CD4-positive, alpha-beta T cell (primary cell): ENCODE data around the gene FBXO41. TPM values are rescaled to one million over a fixed set of nuclear protein-coding genes. Genes with fewer than 3 reads are reported as not detected.
A peak's percentile ranks its signal among the peaks of the same experiment; 100 is the strongest.

ENCODE experiments used
- ATAC-seq: fragments of 200-7000 bp; cut with Tn5 transposase; one replicate; pipeline ENCODE4 v1.10.0; 2022; ENCODE audit warnings: mild to moderate bottlenecking; ENCODE audit not compliant: poor library complexity
- CTCF ChIA-PET: fragments of 350-600 bp; sonication (Branson Sonifier 250); formaldehyde crosslinking; loops from one replicate; lab custom pipeline; 2021; ENCODE audit warnings: antibody characterized with exemption, inconsistent platforms; lab: Charles Lee
- POLR2A ChIA-PET: fragments of 350-600 bp; sonication (Branson Sonifier 250); formaldehyde crosslinking; loops from one replicate; lab custom pipeline; 2021; ENCODE audit warnings: antibody characterized with exemption, inconsistent platforms; lab: Charles Lee
- DNase-seq, 14 experiments: peaks; one replicate each; pipeline ENCODE4 v3.0.0-alpha.2; 2013 to 2020; ENCODE audit warnings: mixed read lengths in 2 of 14
- H3K27ac ChIP-seq, 2 donors: one replicate each; pipeline versions ENCODE4 v1.5.1 to v1.7.0; 2013; ENCODE audit warnings: low read length in 2 of 2, low read depth in 1 of 2, mild to moderate bottlenecking in 1 of 2
- H3K27me3 ChIP-seq, 2 experiments: 1 replicate in 1 of 2; 2 replicates in 1 of 2; pipeline versions ENCODE4 v1.6.1 to v1.7.0; 2013; ENCODE audit warnings: low read length in 2 of 2, control low read depth in 1 of 2, mild to moderate bottlenecking in 1 of 2, moderate library complexity in 1 of 2; ENCODE audit not compliant: insufficient read depth in 2 of 2, control insufficient read depth in 1 of 2
- H3K36me3 ChIP-seq: one replicate; pipeline ENCODE4 v1.6.1; 2013; ENCODE audit warnings: low read length, control low read depth; ENCODE audit not compliant: insufficient read depth
- H3K4me1 ChIP-seq: one replicate; pipeline ENCODE4 v1.6.1; 2013; ENCODE audit warnings: low read length, control low read depth; ENCODE audit not compliant: insufficient read depth
- H3K4me3 ChIP-seq: one replicate; pipeline ENCODE4 v1.5.1; 2013; ENCODE audit warnings: mild to moderate bottlenecking, low read length, moderate library complexity
- H3K9me3 ChIP-seq, 2 experiments: 1 replicate in 1 of 2; 2 replicates in 1 of 2; pipeline versions ENCODE4 v1.6.1 to v1.7.0; 2013; ENCODE audit warnings: low read length in 2 of 2, mild to moderate bottlenecking in 2 of 2, control low read depth in 1 of 2, moderate library complexity in 1 of 2; ENCODE audit not compliant: control insufficient read depth in 1 of 2, insufficient read depth in 1 of 2
- H3K27ac Mint-ChIP-seq: one replicate; pipeline ENCODE4 v1.8.0; 2020; ENCODE audit warnings: mixed read lengths
- H3K27me3 Mint-ChIP-seq: one replicate; pipeline ENCODE4 v1.8.0; 2021; ENCODE audit warnings: mixed read lengths
- H3K36me3 Mint-ChIP-seq: one replicate; pipeline ENCODE4 v1.8.0; 2021; ENCODE audit warnings: low read depth, mixed read lengths
- H3K4me1 Mint-ChIP-seq: one replicate; pipeline ENCODE4 v1.8.0; 2021; ENCODE audit warnings: low read depth, mixed read lengths
- H3K4me3 Mint-ChIP-seq: one replicate; pipeline ENCODE4 v1.8.0; 2020; ENCODE audit warnings: mild to moderate bottlenecking, mixed read lengths
- H3K9me3 Mint-ChIP-seq: one replicate; pipeline ENCODE4 v1.8.0; 2020; ENCODE audit warnings: mixed read lengths
- intact Hi-C, 2 experiments: fragments of 100-400 bp; cut with DNase I in 1 of 2; cut with micrococcal nuclease in 1 of 2; formaldehyde crosslinking; loops; one replicate each; pipeline versions ENCODE4 v1.15.1 to v1.9.0; 2023 to 2025; cut with DNase I, micrococcal nuclease
- total RNA-seq, 174 experiments: library from RNA in 2 of 174; stranded (reverse) in 2 of 174; gene quantifications; one replicate each; pipeline ENCODE4 v1.2.3 and lab custom pipeline; 2021 to 2026
- TF ChIP-seq, protein P1 (sequence below): fragments of 200-600 bp; IDR thresholded peaks from one replicate; pipeline ENCODE4 v1.8.0; 2022; ENCODE audit warnings: antibody characterized with exemption, mild to moderate bottlenecking

FBXO41 gene
- total RNA-seq, 2 experiments from 2014 or later, result 14.0 to 16.0 TPM

DNA sequence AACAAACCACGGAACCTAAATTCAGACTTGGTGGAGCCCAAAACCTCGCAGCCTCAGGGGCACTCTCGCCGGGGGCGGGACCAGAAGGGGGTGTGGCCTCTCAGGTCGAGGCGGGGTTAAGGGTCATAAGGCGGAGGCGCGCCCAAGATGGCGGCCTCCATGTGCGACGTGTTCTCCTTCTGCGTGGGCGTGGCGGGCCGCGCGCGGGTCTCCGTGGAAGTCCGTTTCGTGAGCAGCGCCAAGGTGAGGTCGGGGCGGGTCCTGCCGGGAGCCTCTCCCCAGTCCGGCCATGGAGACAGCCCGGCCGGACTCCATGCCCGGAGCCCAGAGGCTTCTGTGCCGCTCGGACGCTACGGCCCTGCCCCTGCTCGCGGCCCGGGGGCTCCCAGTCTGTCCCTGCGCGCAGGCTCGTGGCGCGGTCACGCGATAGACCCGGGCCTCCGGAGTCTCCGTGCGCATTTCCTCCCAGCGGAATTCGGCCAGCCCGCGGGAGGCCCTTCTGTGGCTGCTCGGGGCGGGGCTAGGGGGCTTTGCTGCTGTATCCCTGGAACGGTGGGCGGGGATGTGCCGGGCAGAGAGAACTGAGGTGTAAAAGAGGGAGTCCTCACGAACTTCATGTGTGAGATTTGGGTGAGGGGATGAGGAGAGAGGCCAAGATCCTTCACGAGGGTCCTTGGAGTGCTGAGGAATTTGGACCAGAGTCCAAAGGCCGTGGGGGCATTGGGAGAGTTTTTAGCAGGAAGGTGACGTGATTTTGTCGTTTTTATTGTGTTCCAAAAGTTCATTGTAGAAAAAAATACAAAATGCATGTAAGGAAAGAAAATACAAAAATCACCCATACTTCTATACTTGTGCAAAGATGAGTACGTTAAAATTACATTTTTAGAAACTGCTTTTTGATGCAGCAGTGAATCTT lies 69.9 kb downstream of the FBXO41 start, which contains the start of gene SMYD5:
Gene SMYD5 (plus strand): TSS at position 126 of the 916 bp plus-strand sequence. CDS start 22 bp downstream, at position 148.
- peak within 1 kb of the TSS; percentile 76 for H3K4me3 ChIP-seq
- no peaks in the 10 kb centered on the region for H3K9me3 Mint-ChIP-seq
- peaks cover 10% of the 10 kb centered on the region for H3K27me3 Mint-ChIP-seq
- H3K27ac ChIP-seq, result peak within 1 kb of the TSS; percentile 40 to 49
- peaks cover 37% of the 10 kb centered on the region for H3K4me1 Mint-ChIP-seq
- TF ChIP-seq, protein P1, sequence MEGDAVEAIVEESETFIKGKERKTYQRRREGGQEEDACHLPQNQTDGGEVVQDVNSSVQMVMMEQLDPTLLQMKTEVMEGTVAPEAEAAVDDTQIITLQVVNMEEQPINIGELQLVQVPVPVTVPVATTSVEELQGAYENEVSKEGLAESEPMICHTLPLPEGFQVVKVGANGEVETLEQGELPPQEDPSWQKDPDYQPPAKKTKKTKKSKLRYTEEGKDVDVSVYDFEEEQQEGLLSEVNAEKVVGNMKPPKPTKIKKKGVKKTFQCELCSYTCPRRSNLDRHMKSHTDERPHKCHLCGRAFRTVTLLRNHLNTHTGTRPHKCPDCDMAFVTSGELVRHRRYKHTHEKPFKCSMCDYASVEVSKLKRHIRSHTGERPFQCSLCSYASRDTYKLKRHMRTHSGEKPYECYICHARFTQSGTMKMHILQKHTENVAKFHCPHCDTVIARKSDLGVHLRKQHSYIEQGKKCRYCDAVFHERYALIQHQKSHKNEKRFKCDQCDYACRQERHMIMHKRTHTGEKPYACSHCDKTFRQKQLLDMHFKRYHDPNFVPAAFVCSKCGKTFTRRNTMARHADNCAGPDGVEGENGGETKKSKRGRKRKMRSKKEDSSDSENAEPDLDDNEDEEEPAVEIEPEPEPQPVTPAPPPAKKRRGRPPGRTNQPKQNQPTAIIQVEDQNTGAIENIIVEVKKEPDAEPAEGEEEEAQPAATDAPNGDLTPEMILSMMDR, result no peak
- DNase-seq (peak; percentile 86 to 96 (median 91)), ATAC-seq (peak; percentile 95)
- H3K9me3 ChIP-seq, result no peaks in the 10 kb centered on the region
- H3K36me3 Mint-ChIP-seq, result peaks cover 14% of the 10 kb centered on the region
- no peaks in the 10 kb centered on the region for H3K27me3 ChIP-seq
- H3K36me3 ChIP-seq, result peaks cover 8% of the 10 kb centered on the region
- peak within 1 kb of the TSS; percentile 81 for H3K27ac Mint-ChIP-seq
- ChIA-PET CTCF (interaction anchor here (0.6 to 4.3 kb wide), 4 partner anchors 19 to 196 kb away, joined by 3 to 52 read pairs (median 14); partner anchors contain the start of genes CCT7 and PRADC1), POLR2A (interaction anchor here (1.1 to 2.7 kb wide), 3 partner anchors 19 to 172 kb away, joined by 4 to 18 read pairs (median 13); partner anchors contain the start of genes ALMS1, CCT7 and PRADC1)
- H3K4me3 Mint-ChIP-seq, result peak within 1 kb of the TSS; percentile 90
- intact Hi-C loops, result loop anchor here (1.0 to 10.0 kb wide), 5 partner anchors 20 to 1440 kb away; partner anchors contain the start of genes CCT7 (in 1 of the 2), EGR4 (in 1 of the 2), RAB11FIP5 (in 1 of the 2) and SEMA4F (in 1 of the 2)
- H3K4me1 ChIP-seq, result peaks cover 32% of the 10 kb centered on the region

DNA sequence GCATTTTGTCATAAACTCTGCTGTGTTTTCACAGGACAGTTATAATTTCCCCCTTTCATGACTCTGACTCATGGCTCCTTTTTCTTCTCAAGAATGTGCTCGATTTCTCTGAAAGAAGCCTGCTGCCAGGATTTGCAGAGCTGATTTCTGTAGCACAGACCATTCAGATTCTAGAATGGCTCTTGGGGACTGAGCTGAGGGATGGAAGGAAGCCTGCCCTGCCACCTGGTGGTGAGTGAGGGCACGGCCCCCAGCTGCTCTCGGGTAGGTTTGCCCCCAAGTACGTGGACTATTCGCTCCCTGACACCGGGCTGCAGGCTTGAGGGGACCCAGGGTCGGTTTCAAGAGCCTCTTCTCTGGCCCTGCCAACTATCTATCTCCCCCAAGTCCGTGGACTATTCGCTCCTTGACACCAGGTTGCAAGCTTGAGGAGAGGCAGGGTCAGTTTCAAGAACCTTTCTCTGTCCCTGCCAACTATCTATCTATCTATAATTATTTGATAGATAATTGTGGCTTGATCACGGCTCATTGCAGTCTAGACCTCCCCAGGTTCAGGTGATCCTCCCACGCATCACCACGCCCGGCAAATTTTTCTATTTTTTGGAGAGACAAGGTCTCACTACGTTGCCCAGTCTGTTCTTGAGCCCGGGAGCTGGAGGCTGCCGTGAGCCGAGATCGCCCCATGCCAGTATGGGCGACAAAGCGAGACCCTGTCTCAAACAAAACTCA lies 71.7 kb downstream of the FBXO41 start:
- H3K27me3 Mint-ChIP-seq, result peaks cover 23% of the 10 kb centered on the region
- peak overlapping the region; percentile 81 for H3K27ac Mint-ChIP-seq
- H3K4me3 ChIP-seq, result no peak overlapping the region
- TF ChIP-seq, protein P1, result peak; percentile 85
- H3K4me1 Mint-ChIP-seq, result peaks cover 37% of the 10 kb centered on the region
- H3K36me3 ChIP-seq, result no peaks in the 10 kb centered on the region
- CTCF ChIA-PET, result interaction anchor here (0.6 to 4.3 kb wide), 17 partner anchors 11 to 223 kb away, joined by 3 to 52 read pairs (median 4); partner anchors contain the start of genes ALMS1, CCT7, NOTO and PRADC1
- no peaks in the 10 kb centered on the region for H3K27me3 ChIP-seq
- H3K27ac ChIP-seq, result no peak overlapping the region
- H3K9me3 ChIP-seq, result no peaks in the 10 kb centered on the region
- POLR2A ChIA-PET, result interaction anchor here (0.9 to 2.7 kb wide), 6 partner anchors 11 to 81 kb away, joined by 3 to 22 read pairs (median 4); partner anchors contain the start of genes CCT7, EGR4, NOTO and PRADC1
- H3K9me3 Mint-ChIP-seq, result no peaks in the 10 kb centered on the region
- intact Hi-C loops, result loop anchor here (1.0 to 10.0 kb wide), 7 partner anchors 35 to 1442 kb away; partner anchors contain the start of genes EGR4 (in 1 of the 2), RAB11FIP5 (in 1 of the 2) and SEMA4F (in 1 of the 2)
- peaks cover 32% of the 10 kb centered on the region for H3K4me1 ChIP-seq
- peaks cover 9% of the 10 kb centered on the region for H3K36me3 Mint-ChIP-seq
- ATAC-seq, result peak; percentile 59
- peak; percentile 56 to 86 (median 64) for DNase-seq
- H3K4me3 Mint-ChIP-seq, result peak overlapping the region; percentile 84
